HCT116 (cell line): ENCODE measurements around the gene LRRC2.

Source experiments
- EGR1 ChIP-seq: IDR thresholded peaks from 2 replicates; pipeline ENCODE4 v1.6.1; 2012; ENCODE audit warnings: low read depth
- EZH2phosphoT487 ChIP-seq: fragments of 200-600 bp; IDR thresholded peaks from 2 replicates; pipeline ENCODE4 v1.6.1; 2018; ENCODE audit warnings: antibody characterized with exemption, borderline replicate concordance

DNA sequence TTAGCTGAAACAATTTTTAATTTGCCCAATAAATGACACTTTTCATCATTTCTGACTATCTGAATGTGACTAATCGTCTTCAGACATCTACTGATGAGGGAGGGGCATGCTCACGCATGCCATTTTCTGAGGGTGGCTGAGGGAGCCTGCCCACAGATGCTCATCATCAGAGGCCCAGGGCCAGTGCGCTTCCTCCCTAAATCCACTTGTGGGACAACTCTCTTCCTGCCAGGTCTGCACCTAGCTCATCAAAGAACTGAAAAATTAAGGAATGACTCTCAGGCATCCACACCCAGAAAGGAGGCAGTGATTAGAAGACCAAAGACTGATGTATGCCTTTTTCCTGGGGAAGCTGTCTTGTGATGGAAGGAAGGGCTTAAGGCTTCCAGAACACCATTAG lies 45.6 kb downstream of the LRRC2 start:
- TF ChIP-seq EGR1, result no peak
- no peak for TF ChIP-seq EZH2phosphoT487
